ENCODE data around the gene DYNC1I1. TPM values are rescaled to one million over a fixed set of nuclear protein-coding genes. Genes with fewer than 3 reads are reported as not detected.

The DYNC1I1 gene
- total RNA-seq, 1 experiment from 2014 or later: 3.2 TPM

- no peaks in the 10 kb centered on the region for H4K20me1 ChIP-seq (ENCODE audit: control insufficient read depth, insufficient read depth, insufficient read length)
- H3T11ph ChIP-seq (ENCODE audit: low read length): no peak overlapping the region
- H4K8ac ChIP-seq (replicated peaks; ENCODE audit: insufficient read length, low read depth, low read length): no peak overlapping the region
- H3K79me1 ChIP-seq (ENCODE audit: insufficient read depth, low read depth, low read length, poor library complexity, severe bottlenecking): no peaks in the 10 kb centered on the region
- no peak overlapping the region for H2BK5ac ChIP-seq (ENCODE audit: insufficient read length, low read length)
- H3K4me1 ChIP-seq (ENCODE audit: insufficient read depth, low read length): no peaks in the 10 kb centered on the region
- Mint-ChIP-seq H3K27ac (no peak overlapping the region), H3K4me3 (no peak overlapping the region), H3K36me3 (ENCODE audit: insufficient read depth in 1 of 3, low read depth in 3 of 3) (no peaks in the 10 kb centered on the region), H3K4me1 (no peaks in the 10 kb centered on the region), H3K27me3 (ENCODE audit: low read depth) (peaks cover 3% of the 10 kb centered on the region), H3K9me3 (no peaks in the 10 kb centered on the region)
- no peaks in the 10 kb centered on the region for H3K9me3 ChIP-seq (ENCODE audit: control insufficient read depth, low read depth, low read length)
- TF ChIP-seq CTCF (conservative IDR thresholded peaks at IDR 0.05): no peak
- no peak overlapping the region for H4K91ac ChIP-seq (ENCODE audit: insufficient read length, low read depth, low read length)
- no peak overlapping the region for H3K23ac ChIP-seq (ENCODE audit: insufficient read length, low read depth, low read length)
- H2BK12ac ChIP-seq (ENCODE audit: insufficient read length, low read depth, low read length): no peak overlapping the region
- no peak overlapping the region for H3K4ac ChIP-seq (ENCODE audit: low read depth, low read length)
- no peak overlapping the region for H2BK20ac ChIP-seq (ENCODE audit: low read depth, low read length, poor library complexity, severe bottlenecking)
- H3K27me3 ChIP-seq (ENCODE audit: insufficient read depth, low read length): no peaks in the 10 kb centered on the region
- H3K79me2 ChIP-seq (ENCODE audit: insufficient read depth, low read length): no peaks in the 10 kb centered on the region
- H3K14ac ChIP-seq (ENCODE audit: insufficient read depth, low read length): no peak overlapping the region
- no peak overlapping the region for H3K27ac ChIP-seq (ENCODE audit: insufficient read length, low read depth, low read length)
- no peak overlapping the region for H4K5ac ChIP-seq (ENCODE audit: insufficient read length, low read depth, low read length)
- H2AFZ ChIP-seq (ENCODE audit: low read length): no peak overlapping the region
- H2BK15ac ChIP-seq (ENCODE audit: low read depth, low read length): no peak overlapping the region
- no peak overlapping the region for H2AK5ac ChIP-seq (ENCODE audit: insufficient read length, low read length)
- no peak overlapping the region for H3K4me2 ChIP-seq (ENCODE audit: insufficient read depth, insufficient read length, low read length)
- no peak overlapping the region for H3K18ac ChIP-seq (ENCODE audit: insufficient read length, low read depth, low read length)
- H3K9ac ChIP-seq (ENCODE audit: extremely low read depth, insufficient read length, low read length): no peak overlapping the region
- H3K56ac ChIP-seq (ENCODE audit: insufficient read length, low read depth, low read length): no peak overlapping the region
- no peak overlapping the region for H2BK120ac ChIP-seq (ENCODE audit: low read depth, low read length, poor library complexity, severe bottlenecking)
- no CpG with 5 or more reads among the region's 3 CpGs for WGBS (ENCODE audit: extremely low coverage, insufficient read length, low lambda C conversion rate)
- H3K23me2 ChIP-seq (ENCODE audit: insufficient read length, low read depth, low read length, poor library complexity, severe bottlenecking): no peaks in the 10 kb centered on the region
- DNase-seq: no peak
Measured at GRCh38 chr7:95749044-95749443, 23.3 kb upstream of the DYNC1I1 start.
